ENCODE results near the gene WDR90. TPM values are rescaled to one million over a fixed set of nuclear protein-coding genes. Genes with fewer than 3 reads are reported as not detected.
"Not testable (repeated sequence)": the region's sequence is repeated elsewhere in the genome, so short reads cannot be mapped to it uniquely, and the experiment has no call there.

The WDR90 gene
- polyA plus RNA-seq, 3 donors = 44.3 to 67.4 (median 52.0) TPM

- DNase-seq = no peak
Measured at GRCh38 chr16:705431-706188, 56.4 kb downstream of the WDR90 start, which contains the start of gene FBXL16. TSS of gene FBXL16 (minus strand) at chr16:705801. CDS start at chr16:697405, 8,396 bp downstream.

- no peak for DNase-seq
Measured at GRCh38 chr16:706189-707061, 57.3 kb downstream of the WDR90 start.

- no peak for DNase-seq
Measured at GRCh38 chr16:707062-707538, 57.9 kb downstream of the WDR90 start.

- DNase-seq = no peak
Measured at GRCh38 chr16:708019-708418, 58.9 kb downstream of the WDR90 start.

GRCh38 chr16:708959-709358 lies 59.8 kb downstream of the WDR90 start:
- DNase-seq = no peak

DNA sequence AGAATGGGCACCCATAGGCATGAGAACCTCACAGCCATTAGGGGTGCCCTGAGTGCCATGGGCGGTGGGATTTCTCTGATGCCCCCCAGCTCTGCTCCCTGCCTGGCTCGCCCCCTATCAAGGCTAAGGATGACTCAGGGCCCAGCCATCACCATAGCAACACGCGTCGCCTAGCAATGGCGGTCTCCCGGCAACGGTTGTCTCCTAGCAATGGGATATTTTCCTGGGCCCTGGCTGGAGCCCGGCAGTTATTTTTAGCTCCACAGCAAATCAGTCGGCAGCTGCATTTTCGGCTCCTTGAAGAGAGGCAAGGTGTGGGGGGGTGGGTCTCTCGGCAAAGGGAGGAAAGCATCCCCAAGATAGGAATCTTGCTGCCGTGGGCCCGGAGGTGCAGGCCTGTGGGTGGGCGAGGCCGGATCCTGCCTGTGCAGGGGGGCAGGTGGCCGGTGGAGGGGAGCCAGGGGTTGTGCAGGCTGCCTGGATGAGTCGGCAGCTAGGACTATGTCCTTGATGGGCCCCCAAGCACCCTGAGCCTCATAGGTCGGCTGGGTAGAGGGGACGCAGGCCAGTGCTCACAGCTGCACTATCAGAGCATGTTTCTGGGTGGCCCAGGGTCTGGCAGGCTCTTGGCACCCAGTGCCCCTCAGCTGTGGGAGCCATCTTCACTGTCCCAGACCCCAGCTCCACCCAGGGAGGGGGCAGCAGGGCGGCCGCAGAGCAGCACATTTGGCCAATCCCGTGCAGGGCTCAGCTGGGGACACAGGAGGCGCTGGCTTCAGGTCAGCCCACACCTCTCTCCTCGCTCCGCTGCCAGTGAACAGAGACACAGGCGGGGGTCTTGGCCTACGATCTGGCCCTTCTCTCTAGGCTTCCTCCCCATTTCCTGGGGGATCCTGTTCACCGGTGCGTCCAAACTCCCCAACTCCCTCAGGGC lies 60.7 kb downstream of the WDR90 start:
- DNase-seq = no peak

DNA sequence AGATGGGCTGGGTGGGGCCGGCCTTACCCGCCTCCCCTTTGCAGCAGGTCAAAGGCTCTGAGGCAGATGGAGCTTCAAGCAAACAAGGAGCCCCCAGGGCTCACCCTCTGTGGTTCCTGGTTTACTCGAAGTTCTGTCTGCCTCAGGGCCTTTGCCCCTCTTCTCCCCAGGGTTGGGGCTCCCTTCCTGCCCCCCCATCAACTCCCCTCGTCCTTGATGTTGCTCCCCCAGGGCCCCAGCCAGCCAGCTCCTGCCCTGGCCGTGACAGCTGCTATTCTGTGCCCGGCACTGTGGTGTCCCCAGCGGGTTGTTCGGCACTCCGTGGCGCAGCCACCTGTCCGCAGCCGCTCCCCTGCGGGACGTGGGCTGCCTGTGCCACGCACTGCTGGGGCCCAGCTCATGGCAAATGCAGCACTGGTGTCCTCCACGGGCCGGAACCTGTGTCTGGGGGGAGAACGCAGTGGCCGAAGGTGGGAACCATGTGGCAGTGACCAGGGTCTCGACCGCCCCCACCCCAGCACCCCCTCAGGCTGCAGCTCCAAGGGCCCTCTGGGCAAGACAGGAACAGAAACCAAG lies 61.4 kb downstream of the WDR90 start:
- no peak for DNase-seq

DNA sequence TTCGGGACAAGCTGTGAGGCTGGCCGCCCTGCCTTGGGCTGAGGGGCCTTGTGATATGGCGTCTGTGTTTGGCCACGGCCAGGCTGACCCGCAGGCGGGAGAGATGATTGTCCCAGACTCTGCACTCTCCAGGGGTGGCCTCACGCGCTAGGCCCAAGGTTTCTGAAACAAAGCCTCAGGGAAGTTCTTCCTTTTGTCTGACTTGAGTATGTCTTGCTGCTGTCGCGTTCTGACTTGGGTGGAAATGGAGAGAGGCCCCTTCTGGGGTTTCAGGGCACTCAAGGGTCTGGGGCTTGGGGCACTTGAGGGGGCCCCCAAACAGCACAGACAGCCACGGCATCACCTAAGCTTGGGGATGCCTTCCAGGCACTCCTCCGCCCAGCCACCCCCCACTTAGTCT lies 61.9 kb downstream of the WDR90 start:
- DNase-seq = no peak

DNA sequence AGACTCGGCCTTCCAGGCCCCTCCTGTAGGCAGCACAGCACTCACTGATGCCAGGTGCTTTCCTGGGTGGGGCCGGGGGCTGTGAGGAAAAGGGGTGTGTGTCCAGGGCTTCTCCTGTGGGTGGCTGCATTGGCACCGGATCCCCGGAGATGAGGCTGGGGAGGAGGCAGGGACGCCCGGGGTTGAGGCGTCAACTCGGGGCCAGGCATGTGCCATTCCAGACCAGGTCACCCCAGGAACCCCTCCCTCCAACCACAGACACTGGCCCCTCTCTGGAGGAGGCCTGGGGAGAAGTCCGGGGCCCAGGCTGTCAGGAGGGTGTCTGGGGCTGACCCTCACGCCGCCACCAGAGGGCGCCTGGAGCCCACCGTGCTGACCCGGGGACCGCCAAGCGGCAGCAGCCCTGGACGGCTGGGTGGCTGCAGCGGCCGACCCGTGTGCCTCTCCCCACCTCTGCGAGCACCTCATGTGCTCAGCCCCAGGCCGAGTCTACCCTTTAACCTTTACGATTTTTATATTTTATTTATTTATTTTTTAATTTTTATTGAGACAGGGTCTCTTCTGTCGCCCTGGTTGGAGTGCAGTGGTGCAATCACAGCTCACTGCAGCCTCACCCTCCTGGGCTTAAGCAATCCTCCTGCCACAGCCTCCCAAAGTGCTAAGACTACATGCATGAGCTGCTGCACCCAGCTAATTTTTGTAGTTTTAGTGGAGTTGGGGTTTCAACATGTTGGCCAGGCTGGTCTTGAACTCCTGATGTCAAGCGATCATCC lies 62.6 kb downstream of the WDR90 start:
- DNase-seq = no peak

GRCh38 chr16:712740-713250 lies 63.6 kb downstream of the WDR90 start:
- not testable (repeated sequence) for DNase-seq

DNA sequence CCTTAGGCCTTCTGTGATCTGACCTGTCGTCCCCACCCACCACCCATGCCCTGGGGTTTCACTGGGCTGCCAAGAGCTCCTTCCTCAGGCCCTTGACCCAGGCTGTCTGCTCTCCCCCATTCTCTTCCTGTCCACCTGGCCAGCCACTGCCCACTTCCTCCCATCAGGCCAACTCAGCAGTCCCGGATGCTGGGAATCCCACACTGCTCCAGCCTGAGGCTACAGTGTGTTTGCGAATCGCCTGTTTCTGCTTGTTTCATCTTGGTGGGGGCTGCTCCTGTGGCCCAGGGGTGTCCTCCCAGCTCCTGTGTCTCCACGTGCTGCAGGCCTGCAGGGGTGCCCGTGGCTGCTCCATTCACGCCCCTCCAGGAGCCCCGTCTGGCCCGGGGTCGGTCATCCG lies 64.9 kb downstream of the WDR90 start:
- no peak for DNase-seq

GRCh38 chr16:714558-715476 lies 65.7 kb downstream of the WDR90 start, which contains the start of gene METRN:
TSS of gene METRN (plus strand) at chr16:715118. CDS start at chr16:715290, 172 bp downstream.
- peak; percentile 86 for DNase-seq

- no peak for DNase-seq
Measured at GRCh38 chr16:715477-716199, 66.5 kb downstream of the WDR90 start.

GRCh38 chr16:716200-716568 lies 67.0 kb downstream of the WDR90 start:
- DNase-seq = no peak

DNA sequence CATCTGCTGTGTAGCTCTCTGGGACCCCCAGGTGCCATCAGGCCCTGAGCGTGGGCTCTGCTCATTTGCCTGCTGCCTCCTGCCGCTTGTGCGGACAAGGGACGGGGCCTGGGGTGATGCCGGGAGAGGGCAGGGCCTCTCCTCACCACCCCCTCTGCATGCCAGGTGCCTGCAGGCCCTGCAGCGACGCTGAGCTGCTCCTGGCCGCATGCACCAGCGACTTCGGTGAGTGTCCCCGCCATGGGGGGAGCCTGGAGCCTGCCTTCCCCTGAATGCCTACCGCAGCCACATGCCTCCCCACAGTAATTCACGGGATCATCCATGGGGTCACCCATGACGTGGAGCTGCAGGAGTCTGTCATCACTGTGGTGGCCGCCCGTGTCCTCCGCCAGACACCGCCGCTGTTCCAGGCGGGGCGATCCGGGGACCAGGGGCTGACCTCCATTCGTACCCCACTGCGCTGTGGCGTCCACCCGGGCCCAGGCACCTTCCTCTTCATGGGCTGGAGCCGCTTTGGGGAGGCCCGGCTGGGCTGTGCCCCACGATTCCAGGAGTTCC lies 67.7 kb downstream of the WDR90 start:
- no peak for DNase-seq
